ENCODE data around the gene PROM1. TPM values are rescaled to one million over a fixed set of nuclear protein-coding genes. Genes with fewer than 3 reads are reported as not detected.

PROM1 gene
- total and polyA plus RNA-seq, 2 of the 4 experiments (the other 2 are of a cell fraction) = not detected

GRCh38 chr4:16023776-16024408, 59.9 kb downstream of the PROM1 start:
- no peak overlapping the region for H2BK5ac ChIP-seq (ENCODE audit: low read depth, low read length, poor library complexity, severe bottlenecking)
- H3K27me3 ChIP-seq (ENCODE audit: control insufficient read depth, insufficient read depth, low read length) = peaks cover 35% of the 10 kb centered on the region
- no peak overlapping the region for H3K56ac ChIP-seq (ENCODE audit: extremely low read depth, insufficient read depth, low read length)
- 100% methylated on average over 1 of the region's 10 CpGs; no CpG with 5 or more reads in 1 of the 2 experiments for WGBS, 2 experiments (ENCODE audit: extremely low coverage in 2 of 2, insufficient read length in 1 of 2)
- intact Hi-C loops (cut with micrococcal nuclease) = no loop called here
- H4K20me1 ChIP-seq (ENCODE audit: insufficient read depth, low read length) = no peaks in the 10 kb centered on the region
- dilution Hi-C loops (cut with HindIII; ENCODE audit: low sequenced_read_pairs, unreplicated experiment) = no loop called here
- no peak overlapping the region for H3K27ac ChIP-seq (ENCODE audit: insufficient read depth, low read length)
- H3K23ac ChIP-seq (ENCODE audit: low read depth, low read length) = no peak overlapping the region
- DNase-seq (peak; percentile 32), ATAC-seq (ENCODE audit: low read depth) (no peak)
- POLR2A ChIA-PET (ENCODE audit: unreplicated experiment) = no interaction called here
- H3K4me1 ChIP-seq (ENCODE audit: control insufficient read depth, insufficient read depth, low read length) = no peaks in the 10 kb centered on the region; the same call in 1 of the 2 replicates
- H3K4me3 ChIP-seq (ENCODE audit: insufficient read depth, low read depth, low read length) = no peak overlapping the region
- no peak overlapping the region for H2BK120ac ChIP-seq (ENCODE audit: low read depth, low read length)
- H3K4ac ChIP-seq (ENCODE audit: low read depth, low read length) = no peak overlapping the region
- in situ Hi-C loops (cut with MboI; ENCODE audit: low sequenced_read_pairs) = no loop called here
- H4K91ac ChIP-seq (ENCODE audit: insufficient read depth, low read depth, low read length) = no peak overlapping the region
- no peaks in the 10 kb centered on the region for H3K9me1 ChIP-seq (ENCODE audit: insufficient read depth, low read length)
- no peaks in the 10 kb centered on the region for H3K79me1 ChIP-seq (ENCODE audit: low read depth in 1 of 2, low read length in 2 of 2)
- H3K14ac ChIP-seq (replicated peaks; ENCODE audit: low read depth, low read length) = no peak overlapping the region
- no peak overlapping the region for H2AK9ac ChIP-seq (replicated peaks; ENCODE audit: low read depth, low read length, poor library complexity)
- no TSS peak for BruUV-seq (replicated peaks)
- no peaks in the 10 kb centered on the region for H3K9me3 ChIP-seq (ENCODE audit: control insufficient read depth, insufficient read depth, low read length)
- H2BK15ac ChIP-seq (ENCODE audit: low read depth, low read length) = no peak overlapping the region
- no peak overlapping the region for H3K18ac ChIP-seq (ENCODE audit: low read depth, low read length)
- no peak overlapping the region for H3K9ac ChIP-seq (ENCODE audit: low read depth, low read length)
- CTCF ChIA-PET = no interaction called here
- TF ChIP-seq RAD21 (IDR thresholded peaks at IDR 0.05; ENCODE audit: low read length) (no peak), CEBPB (IDR thresholded peaks at IDR 0.05; ENCODE audit: low read depth, low read length) (no peak), RCOR1 (IDR thresholded peaks at IDR 0.05; ENCODE audit: insufficient replicate concordance, low read length) (no peak), ELK1 (IDR thresholded peaks at IDR 0.05; ENCODE audit: borderline replicate concordance, low read depth, low read length) (no peak), MAZ (IDR thresholded peaks at IDR 0.05; ENCODE audit: borderline replicate concordance, low read depth, low read length) (no peak)
- TF ChIP-seq, protein P1, sequence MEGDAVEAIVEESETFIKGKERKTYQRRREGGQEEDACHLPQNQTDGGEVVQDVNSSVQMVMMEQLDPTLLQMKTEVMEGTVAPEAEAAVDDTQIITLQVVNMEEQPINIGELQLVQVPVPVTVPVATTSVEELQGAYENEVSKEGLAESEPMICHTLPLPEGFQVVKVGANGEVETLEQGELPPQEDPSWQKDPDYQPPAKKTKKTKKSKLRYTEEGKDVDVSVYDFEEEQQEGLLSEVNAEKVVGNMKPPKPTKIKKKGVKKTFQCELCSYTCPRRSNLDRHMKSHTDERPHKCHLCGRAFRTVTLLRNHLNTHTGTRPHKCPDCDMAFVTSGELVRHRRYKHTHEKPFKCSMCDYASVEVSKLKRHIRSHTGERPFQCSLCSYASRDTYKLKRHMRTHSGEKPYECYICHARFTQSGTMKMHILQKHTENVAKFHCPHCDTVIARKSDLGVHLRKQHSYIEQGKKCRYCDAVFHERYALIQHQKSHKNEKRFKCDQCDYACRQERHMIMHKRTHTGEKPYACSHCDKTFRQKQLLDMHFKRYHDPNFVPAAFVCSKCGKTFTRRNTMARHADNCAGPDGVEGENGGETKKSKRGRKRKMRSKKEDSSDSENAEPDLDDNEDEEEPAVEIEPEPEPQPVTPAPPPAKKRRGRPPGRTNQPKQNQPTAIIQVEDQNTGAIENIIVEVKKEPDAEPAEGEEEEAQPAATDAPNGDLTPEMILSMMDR (conservative IDR thresholded peaks at IDR 0.05; ENCODE audit: low read depth, low read length) = no peak
- no peak overlapping the region for H4K8ac ChIP-seq (ENCODE audit: low read depth in 2 of 2, low read length in 2 of 2)
- no peak overlapping the region for H2AK5ac ChIP-seq (ENCODE audit: low read depth, low read length)
- no peaks in the 10 kb centered on the region for H3K36me3 ChIP-seq (ENCODE audit: control insufficient read depth, insufficient read depth, low read length)
- H2AFZ ChIP-seq (replicated peaks; ENCODE audit: low read length, poor library complexity) = no peak overlapping the region
- no peak overlapping the region for H4K5ac ChIP-seq (ENCODE audit: low read depth, low read length)
- H3K4me2 ChIP-seq (ENCODE audit: low read depth, low read length) = no peak overlapping the region
- H2BK20ac ChIP-seq (ENCODE audit: low read depth, low read length) = no peak overlapping the region
